Astrocyte of the cerebellum (primary cell): ENCODE results near the gene SEPHS2.
A peak's percentile ranks its signal among the peaks of the same experiment; 100 is the strongest.
"Not testable (repeated sequence)": the region's sequence is repeated elsewhere in the genome, so short reads cannot be mapped to it uniquely, and the experiment has no call there.

Experiments used
- DNase-seq: peaks from one replicate; pipeline ENCODE4 v3.0.0-alpha.2; 2011; ENCODE audit warnings: low read depth
- H3K4me3 ChIP-seq: 2 replicates; pipeline ENCODE4 v1.5.1; 2011; ENCODE audit warnings: mild to moderate bottlenecking, low read depth, low read length, moderate library complexity
- CTCF ChIP-seq: IDR thresholded peaks from 2 replicates; pipeline ENCODE4 v1.5.1; 2012; ENCODE audit warnings: low read length, low read depth, moderate library complexity, mild to moderate bottlenecking; ENCODE audit errors: missing control alignments
- in situ Hi-C: cut with HindIII; loops from 2 replicates; pipeline ENCODE4 v1.10.0; 2017; ENCODE audit warnings: low sequenced_read_pairs

SEPHS2 gene

GRCh38 chr16:30488764-30489605 lies 43.3 kb upstream of the SEPHS2 start:
- in situ Hi-C loops: no loop called here
- H3K4me3 ChIP-seq: no peak overlapping the region
- no peak for DNase-seq
- TF ChIP-seq CTCF: no peak

GRCh38 chr16:30485818-30486436 lies 40.3 kb upstream of the SEPHS2 start:
- no peak for DNase-seq
- in situ Hi-C loops: no loop called here
- TF ChIP-seq CTCF: no peak
- H3K4me3 ChIP-seq: no peak overlapping the region

GRCh38 chr16:30484887-30485286 lies 39.2 kb upstream of the SEPHS2 start:
- in situ Hi-C loops: no loop called here
- TF ChIP-seq CTCF: no peak
- no peak overlapping the region for H3K4me3 ChIP-seq
- DNase-seq: no peak

GRCh38 chr16:30482366-30482765 lies 36.7 kb upstream of the SEPHS2 start:
- no peak for DNase-seq
- TF ChIP-seq CTCF: peak; percentile 14

GRCh38 chr16:30481381-30481780 lies 35.7 kb upstream of the SEPHS2 start:
- in situ Hi-C loops: no loop called here
- no peak for TF ChIP-seq CTCF
- no peak overlapping the region for H3K4me3 ChIP-seq
- DNase-seq: no peak

More at GRCh38 chr16:30482366-30482765, 36.7 kb upstream of the SEPHS2 start:
- in situ Hi-C loops: no loop called here
- no peak overlapping the region for H3K4me3 ChIP-seq

- TF ChIP-seq CTCF: no peak
- DNase-seq: no peak
- in situ Hi-C loops: no loop called here
- H3K4me3 ChIP-seq: no peak overlapping the region
These were observed 33.2 kb upstream of the SEPHS2 start for GRCh38 chr16:30478766-30479478.

- H3K4me3 ChIP-seq, in situ Hi-C loops, DNase-seq: not testable (repeated sequence)
These were observed 32.1 kb upstream of the SEPHS2 start for GRCh38 chr16:30477773-30478172.
